Measurements from ENCODE around the gene TLE6.

DNA sequence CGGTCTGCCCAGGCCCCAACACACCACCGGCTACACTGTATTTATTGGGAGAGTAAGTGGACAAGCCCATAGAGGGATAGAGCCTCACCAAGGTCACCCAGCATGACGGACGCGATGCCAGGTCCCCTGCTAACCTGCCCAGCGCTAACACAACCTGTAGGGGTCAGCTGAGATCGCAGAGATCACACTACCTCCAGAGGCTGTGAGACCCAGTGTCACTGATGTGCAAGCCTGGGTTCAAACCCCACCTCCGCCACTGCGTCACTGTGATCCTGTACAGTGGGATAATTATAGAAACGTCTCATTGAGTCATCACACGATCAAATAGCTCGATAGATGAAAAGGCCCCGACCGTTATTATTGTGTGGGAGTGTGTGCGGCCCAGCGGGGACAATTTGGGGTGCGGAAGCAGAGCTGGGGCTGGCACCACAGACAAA is 62.3 kb downstream of the TLE6 start:
- TF ChIP-seq MXI1 (conservative IDR thresholded peaks at IDR 0.05; ENCODE audit: poor library complexity, severe bottlenecking) (no peak), EP300 (conservative IDR thresholded peaks at IDR 0.05; ENCODE audit: poor library complexity, severe bottlenecking) (no peak), EZH2 (IDR thresholded peaks at IDR 0.05; ENCODE audit: borderline replicate concordance, insufficient read depth, low read length, poor library complexity, severe bottlenecking) (no peak), SMC3 (conservative IDR thresholded peaks at IDR 0.05; ENCODE audit: poor library complexity) (no peak), POLR2AphosphoS5 (IDR thresholded peaks at IDR 0.05) (no peak), RAD21 (conservative IDR thresholded peaks at IDR 0.05) (no peak), TAF1 (IDR thresholded peaks at IDR 0.05; ENCODE audit: low read depth) (no peak)
- TF ChIP-seq, protein P1, sequence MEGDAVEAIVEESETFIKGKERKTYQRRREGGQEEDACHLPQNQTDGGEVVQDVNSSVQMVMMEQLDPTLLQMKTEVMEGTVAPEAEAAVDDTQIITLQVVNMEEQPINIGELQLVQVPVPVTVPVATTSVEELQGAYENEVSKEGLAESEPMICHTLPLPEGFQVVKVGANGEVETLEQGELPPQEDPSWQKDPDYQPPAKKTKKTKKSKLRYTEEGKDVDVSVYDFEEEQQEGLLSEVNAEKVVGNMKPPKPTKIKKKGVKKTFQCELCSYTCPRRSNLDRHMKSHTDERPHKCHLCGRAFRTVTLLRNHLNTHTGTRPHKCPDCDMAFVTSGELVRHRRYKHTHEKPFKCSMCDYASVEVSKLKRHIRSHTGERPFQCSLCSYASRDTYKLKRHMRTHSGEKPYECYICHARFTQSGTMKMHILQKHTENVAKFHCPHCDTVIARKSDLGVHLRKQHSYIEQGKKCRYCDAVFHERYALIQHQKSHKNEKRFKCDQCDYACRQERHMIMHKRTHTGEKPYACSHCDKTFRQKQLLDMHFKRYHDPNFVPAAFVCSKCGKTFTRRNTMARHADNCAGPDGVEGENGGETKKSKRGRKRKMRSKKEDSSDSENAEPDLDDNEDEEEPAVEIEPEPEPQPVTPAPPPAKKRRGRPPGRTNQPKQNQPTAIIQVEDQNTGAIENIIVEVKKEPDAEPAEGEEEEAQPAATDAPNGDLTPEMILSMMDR (IDR thresholded peaks at IDR 0.05; ENCODE audit: poor library complexity, severe bottlenecking) = no peak
- TF ChIP-seq, protein P2, sequence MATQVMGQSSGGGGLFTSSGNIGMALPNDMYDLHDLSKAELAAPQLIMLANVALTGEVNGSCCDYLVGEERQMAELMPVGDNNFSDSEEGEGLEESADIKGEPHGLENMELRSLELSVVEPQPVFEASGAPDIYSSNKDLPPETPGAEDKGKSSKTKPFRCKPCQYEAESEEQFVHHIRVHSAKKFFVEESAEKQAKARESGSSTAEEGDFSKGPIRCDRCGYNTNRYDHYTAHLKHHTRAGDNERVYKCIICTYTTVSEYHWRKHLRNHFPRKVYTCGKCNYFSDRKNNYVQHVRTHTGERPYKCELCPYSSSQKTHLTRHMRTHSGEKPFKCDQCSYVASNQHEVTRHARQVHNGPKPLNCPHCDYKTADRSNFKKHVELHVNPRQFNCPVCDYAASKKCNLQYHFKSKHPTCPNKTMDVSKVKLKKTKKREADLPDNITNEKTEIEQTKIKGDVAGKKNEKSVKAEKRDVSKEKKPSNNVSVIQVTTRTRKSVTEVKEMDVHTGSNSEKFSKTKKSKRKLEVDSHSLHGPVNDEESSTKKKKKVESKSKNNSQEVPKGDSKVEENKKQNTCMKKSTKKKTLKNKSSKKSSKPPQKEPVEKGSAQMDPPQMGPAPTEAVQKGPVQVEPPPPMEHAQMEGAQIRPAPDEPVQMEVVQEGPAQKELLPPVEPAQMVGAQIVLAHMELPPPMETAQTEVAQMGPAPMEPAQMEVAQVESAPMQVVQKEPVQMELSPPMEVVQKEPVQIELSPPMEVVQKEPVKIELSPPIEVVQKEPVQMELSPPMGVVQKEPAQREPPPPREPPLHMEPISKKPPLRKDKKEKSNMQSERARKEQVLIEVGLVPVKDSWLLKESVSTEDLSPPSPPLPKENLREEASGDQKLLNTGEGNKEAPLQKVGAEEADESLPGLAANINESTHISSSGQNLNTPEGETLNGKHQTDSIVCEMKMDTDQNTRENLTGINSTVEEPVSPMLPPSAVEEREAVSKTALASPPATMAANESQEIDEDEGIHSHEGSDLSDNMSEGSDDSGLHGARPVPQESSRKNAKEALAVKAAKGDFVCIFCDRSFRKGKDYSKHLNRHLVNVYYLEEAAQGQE (IDR thresholded peaks at IDR 0.05; ENCODE audit: borderline replicate concordance) = no peak
